ENCODE results near the gene VPS16. TPM values are rescaled to one million over a fixed set of nuclear protein-coding genes. Genes with fewer than 3 reads are reported as not detected.

VPS16 gene
- total and polyA plus RNA-seq, 2 of the 4 experiments (the other 2 are of a cell fraction), result 38.7 to 48.0 TPM

GRCh38 chr20:2806351-2806701 lies 34.2 kb upstream of the VPS16 start (continued):
- TF ChIP-seq MXI1 (IDR thresholded peaks at IDR 0.05; ENCODE audit: borderline replicate concordance, low read depth, low read length), result no peak
- TF ChIP-seq POLR2A (IDR thresholded peaks at IDR 0.05; ENCODE audit: low read depth, low read length), result no peak
- TF ChIP-seq CHD1 (IDR thresholded peaks at IDR 0.05; ENCODE audit: low read depth, low read length), result no peak

GRCh38 chr20:2807019-2807418 lies 33.5 kb upstream of the VPS16 start:
- Histone ChIP-seq H4K91ac (ENCODE audit: insufficient read depth, low read depth, low read length) (no peak overlapping the region), H3K27me3 (ENCODE audit: control insufficient read depth, insufficient read depth, low read length) (peaks cover 50% of the 10 kb centered on the region), H3K27ac (ENCODE audit: insufficient read depth, low read length) (no peak overlapping the region), H3K18ac (ENCODE audit: low read depth, low read length) (no peak overlapping the region), H3K9me1 (ENCODE audit: insufficient read depth, low read length) (peaks cover 3% of the 10 kb centered on the region; the same call in 1 of the 2 replicates), H3K4ac (ENCODE audit: low read depth, low read length) (no peak overlapping the region), H2BK5ac (ENCODE audit: low read depth, low read length, poor library complexity, severe bottlenecking) (no peak overlapping the region), H2BK15ac (ENCODE audit: low read depth, low read length) (no peak overlapping the region), H3K79me1 (ENCODE audit: low read depth in 1 of 2, low read length in 2 of 2) (no peaks in the 10 kb centered on the region), H2BK20ac (ENCODE audit: low read depth, low read length) (no peak overlapping the region), H2AK5ac (ENCODE audit: low read depth, low read length) (no peak overlapping the region), H4K5ac (ENCODE audit: low read depth, low read length) (no peak overlapping the region), H3K23ac (ENCODE audit: low read depth, low read length) (no peak overlapping the region), H2AFZ (replicated peaks; ENCODE audit: low read length, poor library complexity) (no peak overlapping the region), H3K9me3 (ENCODE audit: control insufficient read depth, insufficient read depth, low read length) (peaks cover 4% of the 10 kb centered on the region; the same call in 1 of the 2 replicates), H3K4me1 (ENCODE audit: control insufficient read depth, insufficient read depth, low read length) (0 out of 2 replicates have a peak, but pooled peaks cover 3% of the 10 kb centered on the region), H4K20me1 (ENCODE audit: insufficient read depth, low read length) (no peaks in the 10 kb centered on the region), H2AK9ac (replicated peaks; ENCODE audit: low read depth, low read length, poor library complexity) (no peak overlapping the region), H3K14ac (replicated peaks; ENCODE audit: low read depth, low read length) (no peak overlapping the region), H2BK120ac (ENCODE audit: low read depth, low read length) (no peak overlapping the region), H3K56ac (ENCODE audit: extremely low read depth, insufficient read depth, low read length) (no peak overlapping the region), H3K4me2 (ENCODE audit: low read depth, low read length) (no peak overlapping the region), H4K8ac (ENCODE audit: low read depth in 2 of 2, low read length in 2 of 2) (no peak overlapping the region), H3K4me3 (ENCODE audit: insufficient read depth, low read depth, low read length) (no peak overlapping the region), H3K9ac (ENCODE audit: low read depth, low read length) (no peak overlapping the region), H3K36me3 (ENCODE audit: control insufficient read depth, insufficient read depth, low read length) (no peaks in the 10 kb centered on the region)
- BruUV-seq (replicated peaks), result no TSS peak
- WGBS, 2 experiments (ENCODE audit: extremely low coverage in 2 of 2, insufficient read length in 1 of 2), result 75% methylated on average over 2 of the region's 4 CpGs; no CpG with 5 or more reads in 1 of the 2 experiments
- dilution Hi-C loops (cut with HindIII; ENCODE audit: low sequenced_read_pairs, unreplicated experiment) (no loop called here), in situ Hi-C loops (cut with MboI; ENCODE audit: low sequenced_read_pairs) (loop anchor here (25.0 kb wide), 1 partner anchor 695 kb away; the partner anchor contains the start of gene STK35), intact Hi-C loops (cut with micrococcal nuclease) (no loop called here)
- ChIA-PET POLR2A (ENCODE audit: unreplicated experiment) (no interaction called here), CTCF (no interaction called here)
- ATAC-seq (ENCODE audit: low read depth) (no peak), DNase-seq (no peak)
- no peak for TF ChIP-seq CTCF (conservative IDR thresholded peaks at IDR 0.05; ENCODE audit: low read depth, low read length)
- no peak for TF ChIP-seq ELK1 (IDR thresholded peaks at IDR 0.05; ENCODE audit: borderline replicate concordance, low read depth, low read length)
- no peak for TF ChIP-seq RFX5 (IDR thresholded peaks at IDR 0.05; ENCODE audit: low read depth, low read length)
- no peak for TF ChIP-seq SMC3 (IDR thresholded peaks at IDR 0.05; ENCODE audit: low read depth, low read length)
- TF ChIP-seq CHD1 (IDR thresholded peaks at IDR 0.05; ENCODE audit: low read depth, low read length), result no peak
- TF ChIP-seq RAD21 (IDR thresholded peaks at IDR 0.05; ENCODE audit: low read length), result no peak
- no peak for TF ChIP-seq MAZ (IDR thresholded peaks at IDR 0.05; ENCODE audit: borderline replicate concordance, low read depth, low read length)
- no peak for TF ChIP-seq CEBPB (IDR thresholded peaks at IDR 0.05; ENCODE audit: low read depth, low read length)
- TF ChIP-seq MAFK (IDR thresholded peaks at IDR 0.05; ENCODE audit: low read depth, low read length), result no peak
- no peak for TF ChIP-seq USF2 (IDR thresholded peaks at IDR 0.05; ENCODE audit: low read depth, low read length)
- no peak for TF ChIP-seq FOS (IDR thresholded peaks at IDR 0.05; ENCODE audit: low read depth, low read length)
- TF ChIP-seq POLR2A (IDR thresholded peaks at IDR 0.05; ENCODE audit: low read depth, low read length), result no peak
- TF ChIP-seq BHLHE40 (IDR thresholded peaks at IDR 0.05; ENCODE audit: low read depth, low read length), result no peak
